Lower lobe of right lung (tissue), 2 donors: ENCODE results near the gene NDUFA11. TPM values are rescaled to one million over a fixed set of nuclear protein-coding genes. Genes with fewer than 3 reads are reported as not detected.
"Not testable (repeated sequence)": the region's sequence is repeated elsewhere in the genome, so short reads cannot be mapped to it uniquely, and the experiment has no call there.

Experiments
- ATAC-seq, 2 donors: fragments of 200-7000 bp; cut with Tn5 transposase; one replicate each; pipeline ENCODE4 v1.9.1; 2020 to 2022; ENCODE audit warnings: mild to moderate bottlenecking in 2 of 2, moderate library complexity in 2 of 2
- DNase-seq: peaks from one replicate; pipeline ENCODE4 v3.0.0-alpha.2; 2020
- H3K27ac ChIP-seq: fragments of 200-600 bp; one replicate; pipeline ENCODE4 v1.8.0; 2022
- H3K27me3 ChIP-seq: fragments of 200-600 bp; one replicate; pipeline ENCODE4 v1.8.0; 2022; ENCODE audit warnings: low read depth
- H3K36me3 ChIP-seq: fragments of 200-600 bp; one replicate; pipeline ENCODE4 v1.8.0; 2022; ENCODE audit warnings: mild to moderate bottlenecking
- H3K4me1 ChIP-seq: fragments of 200-600 bp; one replicate; pipeline ENCODE4 v1.8.0; 2022
- H3K4me3 ChIP-seq: fragments of 200-600 bp; one replicate; pipeline ENCODE4 v1.8.0; 2022; ENCODE audit warnings: mild to moderate bottlenecking
- H3K9me3 ChIP-seq: fragments of 200-600 bp; one replicate; pipeline ENCODE4 v1.8.0; 2022
- intact Hi-C: fragments of 100-400 bp; cut with DNase I; formaldehyde crosslinking; loops from one replicate; pipeline ENCODE4 v1.11.0; 2022
- total RNA-seq: library from RNA; stranded (reverse); fragmentation: NEBNext Ultra II Directional; extraction: Animal tissue kit (Norgen Biotek cat#: 25700); gene quantifications from one replicate; pipeline ENCODE4 v1.2.1, GENCODE V29; 2021
- TF ChIP-seq, protein P1 (sequence below): fragments of 200-600 bp; IDR thresholded peaks from one replicate; pipeline ENCODE4 v1.8.0; 2022; ENCODE audit warnings: antibody characterized with exemption, mild to moderate bottlenecking
- donor health status: DM: no; HTN: yes; CAD: no; lungs with severe emphysema.

Gene NDUFA11
- total RNA-seq, 1 donor from 2014 or later: 150 TPM

DNA sequence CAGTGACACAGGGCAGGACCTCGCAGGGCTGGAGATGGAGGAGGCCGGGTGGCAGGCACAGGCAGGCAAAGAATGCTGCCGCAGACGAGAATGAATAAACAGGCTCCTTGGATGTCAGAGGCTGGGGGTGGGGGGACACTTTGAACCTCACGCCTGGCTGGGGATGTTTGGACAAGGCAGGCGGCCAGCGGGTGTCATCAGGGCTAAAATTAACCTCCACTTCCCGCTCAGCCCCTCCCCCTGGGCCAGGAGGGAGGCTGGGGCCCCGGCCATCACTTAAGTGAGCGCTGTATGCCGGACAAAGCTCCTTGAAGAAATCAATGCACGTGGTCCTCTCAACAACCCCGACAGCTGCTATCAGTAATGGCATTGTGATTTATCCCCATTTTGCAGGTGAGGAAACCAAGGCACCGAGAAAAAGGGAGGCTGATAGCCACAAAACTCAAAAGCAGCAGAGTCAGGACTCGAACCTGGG, 22.9 kb downstream of the NDUFA11 start:
- Histone ChIP-seq H3K4me3 (no peak overlapping the region), H3K9me3 (no peaks in the 10 kb centered on the region), H3K4me1 (peaks cover 8% of the 10 kb centered on the region), H3K36me3 (no peaks in the 10 kb centered on the region), H3K27ac (no peak overlapping the region), H3K27me3 (peaks cover 33% of the 10 kb centered on the region)
- TF ChIP-seq, protein P1, sequence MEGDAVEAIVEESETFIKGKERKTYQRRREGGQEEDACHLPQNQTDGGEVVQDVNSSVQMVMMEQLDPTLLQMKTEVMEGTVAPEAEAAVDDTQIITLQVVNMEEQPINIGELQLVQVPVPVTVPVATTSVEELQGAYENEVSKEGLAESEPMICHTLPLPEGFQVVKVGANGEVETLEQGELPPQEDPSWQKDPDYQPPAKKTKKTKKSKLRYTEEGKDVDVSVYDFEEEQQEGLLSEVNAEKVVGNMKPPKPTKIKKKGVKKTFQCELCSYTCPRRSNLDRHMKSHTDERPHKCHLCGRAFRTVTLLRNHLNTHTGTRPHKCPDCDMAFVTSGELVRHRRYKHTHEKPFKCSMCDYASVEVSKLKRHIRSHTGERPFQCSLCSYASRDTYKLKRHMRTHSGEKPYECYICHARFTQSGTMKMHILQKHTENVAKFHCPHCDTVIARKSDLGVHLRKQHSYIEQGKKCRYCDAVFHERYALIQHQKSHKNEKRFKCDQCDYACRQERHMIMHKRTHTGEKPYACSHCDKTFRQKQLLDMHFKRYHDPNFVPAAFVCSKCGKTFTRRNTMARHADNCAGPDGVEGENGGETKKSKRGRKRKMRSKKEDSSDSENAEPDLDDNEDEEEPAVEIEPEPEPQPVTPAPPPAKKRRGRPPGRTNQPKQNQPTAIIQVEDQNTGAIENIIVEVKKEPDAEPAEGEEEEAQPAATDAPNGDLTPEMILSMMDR: no peak
- intact Hi-C loops: no loop called here
- ATAC-seq (peak; percentile 38 to 67), DNase-seq (no peak)

DNA sequence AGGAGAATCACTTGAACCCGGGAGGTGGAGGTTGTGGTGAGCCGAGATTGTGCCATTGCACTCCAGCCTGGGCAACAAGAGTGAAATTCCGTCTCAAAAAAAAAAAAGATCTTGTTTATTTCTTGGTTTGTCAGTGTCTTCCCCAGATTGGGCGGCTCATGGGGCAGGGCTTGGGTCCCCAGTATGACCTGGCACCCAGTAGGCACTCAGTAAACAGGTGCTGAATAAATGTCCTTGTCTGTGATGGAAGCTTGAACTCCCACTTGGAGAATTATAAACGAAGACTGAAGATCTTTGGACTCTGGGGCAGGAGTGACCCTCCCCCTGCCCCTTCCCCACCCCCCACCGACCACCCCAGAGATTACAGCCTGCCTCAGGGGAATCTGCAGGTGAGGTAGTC, 23.4 kb downstream of the NDUFA11 start:
- intact Hi-C loops: no loop called here

DNA sequence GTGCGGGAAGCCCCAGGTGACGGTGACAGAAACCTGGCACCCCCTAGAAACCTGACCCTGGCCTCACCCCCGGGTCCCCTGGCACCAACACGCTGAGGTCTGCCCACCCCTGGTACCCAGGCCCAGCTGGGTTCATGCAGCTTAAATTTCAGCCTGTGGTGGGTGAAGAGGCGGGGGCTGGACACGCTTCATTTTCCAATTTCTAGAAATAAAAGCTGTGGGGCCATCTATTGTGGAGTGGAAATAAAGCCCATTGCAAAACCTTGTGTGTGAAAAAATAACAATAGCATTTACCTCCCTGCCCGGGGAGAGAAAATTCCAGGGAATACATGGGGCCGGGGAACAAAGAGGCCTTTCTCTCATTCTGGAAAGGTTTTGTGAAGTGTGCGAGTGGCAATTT, 25.7 kb downstream of the NDUFA11 start:
- no peaks in the 10 kb centered on the region for H3K36me3 ChIP-seq
- intact Hi-C loops: no loop called here
- DNase-seq (no peak), ATAC-seq (no peak)
- H3K4me3 ChIP-seq: no peak overlapping the region
- no peaks in the 10 kb centered on the region for H3K9me3 ChIP-seq
- peaks cover 33% of the 10 kb centered on the region for H3K27me3 ChIP-seq
- no peak overlapping the region for H3K27ac ChIP-seq
- TF ChIP-seq, protein P1: no peak
- peaks cover 8% of the 10 kb centered on the region for H3K4me1 ChIP-seq

More for the DNA sequence above, 23.4 kb downstream of the NDUFA11 start:
- Histone ChIP-seq H3K4me3 (no peak overlapping the region), H3K36me3 (no peaks in the 10 kb centered on the region), H3K27me3 (peaks cover 33% of the 10 kb centered on the region), H3K9me3 (no peaks in the 10 kb centered on the region), H3K4me1 (peaks cover 8% of the 10 kb centered on the region), H3K27ac (no peak overlapping the region)
- TF ChIP-seq, protein P1: no peak
- DNase-seq (no peak), ATAC-seq (no peak)

DNA sequence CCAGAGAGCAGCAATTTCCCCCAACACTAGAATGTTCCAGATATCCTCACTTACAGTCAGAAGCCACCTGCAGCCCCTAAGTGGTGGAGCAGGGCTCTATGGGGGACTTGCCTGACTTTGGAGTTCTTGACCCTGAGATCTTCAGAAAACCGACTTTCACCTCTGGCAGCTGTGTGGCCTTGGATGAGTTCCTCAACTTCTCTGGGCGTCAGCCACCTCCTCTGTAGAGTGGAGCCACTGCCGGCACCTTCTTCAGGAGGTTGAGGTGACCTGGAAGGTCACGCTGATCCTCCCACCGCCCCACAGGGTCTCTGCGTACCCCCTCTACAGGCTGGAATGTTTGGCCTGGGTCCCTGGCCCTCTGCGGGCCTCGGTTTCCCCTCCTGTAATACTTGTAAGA, 26.2 kb downstream of the NDUFA11 start:
- intact Hi-C loops: no loop called here
- H3K4me1 ChIP-seq: peaks cover 8% of the 10 kb centered on the region
- TF ChIP-seq, protein P1: no peak
- peaks cover 33% of the 10 kb centered on the region for H3K27me3 ChIP-seq
- ATAC-seq: no peak
- no peaks in the 10 kb centered on the region for H3K9me3 ChIP-seq
- no peaks in the 10 kb centered on the region for H3K36me3 ChIP-seq
- no peak overlapping the region for H3K27ac ChIP-seq
- no peak for DNase-seq
- H3K4me3 ChIP-seq: no peak overlapping the region

DNA sequence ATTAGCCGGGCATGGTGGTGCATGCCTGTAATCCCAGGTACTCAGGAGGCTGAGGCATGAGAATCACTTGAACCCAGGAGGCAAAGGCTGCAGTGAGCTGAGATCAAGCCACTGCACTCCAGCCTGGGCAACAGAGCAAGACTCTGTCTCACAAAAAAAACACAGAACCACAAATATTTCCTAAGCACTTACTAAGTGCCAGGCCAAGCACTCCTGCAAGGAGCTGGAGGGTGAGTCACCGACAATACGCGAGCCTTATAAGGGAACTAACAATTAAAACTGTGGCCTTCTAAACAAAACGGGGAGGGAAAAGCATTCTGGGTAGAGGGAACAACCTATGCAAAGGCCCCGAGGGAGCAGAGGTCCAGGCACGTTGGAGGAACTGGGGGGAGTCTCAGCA, 29.1 kb downstream of the NDUFA11 start:
- peaks cover 17% of the 10 kb centered on the region for H3K27me3 ChIP-seq
- H3K4me1 ChIP-seq, H3K4me3 ChIP-seq, H3K36me3 ChIP-seq, DNase-seq, intact Hi-C loops, H3K9me3 ChIP-seq, H3K27ac ChIP-seq: not testable (repeated sequence)
- peak in 1 of 2 donors; percentile 9 for ATAC-seq

DNA sequence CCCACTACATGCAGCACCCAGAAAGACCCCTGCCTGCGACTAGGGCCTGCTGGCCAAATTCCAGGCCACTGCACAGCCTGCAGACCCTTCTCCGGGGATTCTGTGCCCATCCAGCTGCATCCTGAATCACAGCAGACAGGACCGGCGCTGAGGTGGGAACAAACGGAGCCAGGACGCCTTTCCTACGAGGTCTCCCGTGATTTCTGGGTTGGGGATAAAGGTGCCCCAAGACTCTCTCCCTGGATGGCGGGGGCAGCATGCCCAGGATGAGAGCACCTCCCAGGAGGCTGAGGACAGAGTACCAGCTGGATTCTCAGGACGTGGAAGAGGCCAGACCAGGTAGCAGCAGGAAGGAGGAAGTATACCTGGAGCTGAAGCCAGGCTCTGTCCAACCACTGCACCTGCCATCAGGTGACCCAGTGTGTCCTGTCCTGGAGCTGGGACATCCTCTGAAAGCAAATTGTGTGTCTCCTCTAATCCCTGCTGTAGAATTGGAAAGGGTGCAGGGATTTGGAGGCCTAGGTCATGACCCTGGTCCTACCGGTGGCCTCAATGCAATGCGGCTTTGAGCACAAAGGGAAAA, 29.9 kb downstream of the NDUFA11 start:
- TF ChIP-seq, protein P1: no peak
- no peak for ATAC-seq

More for the DNA sequence above, 29.9 kb downstream of the NDUFA11 start:
- peaks cover 11% of the 10 kb centered on the region for H3K27me3 ChIP-seq
- no peak overlapping the region for H3K27ac ChIP-seq
- intact Hi-C loops: no loop called here
- no peak for DNase-seq
- no peaks in the 10 kb centered on the region for H3K4me1 ChIP-seq
- H3K4me3 ChIP-seq: no peak overlapping the region
- H3K36me3 ChIP-seq: no peaks in the 10 kb centered on the region
- H3K9me3 ChIP-seq: no peaks in the 10 kb centered on the region
